GM12878 (cell line): Measurements from ENCODE around the gene RCC2. TPM values are rescaled to one million over a fixed set of nuclear protein-coding genes. Genes with fewer than 3 reads are reported as not detected.

Source experiments
- ATAC-seq: fragments of 200-7000 bp; cut with Tn5 transposase; 3 replicates; pipeline ENCODE4 v1.9.1; 2020; ENCODE audit warnings: mild to moderate bottlenecking, moderate library complexity
- BruUV-seq: library from RNA; stranded (reverse); fragments of 400-500 nt; replicated peaks from 2 replicates; lab custom pipeline; 2021; lab: Mats Ljungman, UMichigan
- CTCF ChIA-PET: fragments of 300-600 bp; sonication (Branson Sonifier 250); formaldehyde crosslinking; extraction: SDS; loops from one replicate; lab custom pipeline; 2021; ENCODE audit warnings: inconsistent platforms; lab: Yijun Ruan, JAX
- POLR2A ChIA-PET: fragments of 350-600 bp; formaldehyde crosslinking; extraction: SDS; loops from one replicate; lab custom pipeline; 2021; ENCODE audit warnings: inconsistent platforms; lab: Charles Lee
- RAD21 ChIA-PET: fragments of 300-600 bp; sonication (Branson Sonifier 250); formaldehyde crosslinking; loops from one replicate; lab custom pipeline; 2023; ENCODE audit warnings: antibody characterized with exemption; ENCODE audit not compliant: unreplicated experiment; lab: Charles Lee
- SMC1A ChIA-PET: fragments of 300-600 bp; sonication (Branson Sonifier 250); formaldehyde crosslinking; loops from one replicate; lab custom pipeline; 2023; ENCODE audit not compliant: unreplicated experiment, uncharacterized antibody; lab: Charles Lee
- DNase-seq: peaks from one replicate; pipeline ENCODE4 v3.0.0-alpha.2; 2011; ENCODE audit warnings: low read depth, low spot score
- FAIRE-seq: peaks from 3 replicates; lab custom pipeline; 2011; peaks lifted over from hg19 to GRCh38; lab: Jason Lieb, UNC
- H2AFZ ChIP-seq: 2 replicates; pipeline ENCODE4 v1.6.0; 2011; ENCODE audit warnings: low read depth, low read length, control low read depth; ENCODE audit not compliant: control insufficient read depth
- H3K27ac ChIP-seq: 2 replicates; pipeline ENCODE4 v1.5.1; 2011; ENCODE audit warnings: control low read depth; ENCODE audit not compliant: control insufficient read depth, insufficient read depth
- H3K27me3 ChIP-seq, 2 experiments: replicated peaks in 1 of 2; 2 replicates each; pipeline versions ENCODE4 v1.6.0 to v1.6.1; 2011; ENCODE audit warnings: low read length in 1 of 2; ENCODE audit not compliant: control insufficient read depth in 2 of 2, insufficient read depth in 2 of 2
- H3K36me3 ChIP-seq, 2 experiments: 2 replicates each; pipeline ENCODE4 v1.5.1; 2011; ENCODE audit warnings: low read length in 1 of 2; ENCODE audit not compliant: control insufficient read depth in 2 of 2, insufficient read depth in 2 of 2
- H3K4me1 ChIP-seq: 2 replicates; pipeline ENCODE4 v1.6.1; 2011; ENCODE audit warnings: mild to moderate bottlenecking, low read length, moderate library complexity, mixed read lengths; ENCODE audit not compliant: control insufficient read depth, insufficient read depth
- H3K4me2 ChIP-seq: 2 replicates; pipeline ENCODE4 v1.6.0; 2011; ENCODE audit warnings: control low read depth; ENCODE audit not compliant: control insufficient read depth, insufficient read depth
- H3K4me3 ChIP-seq: fragments of 200-600 bp; sonication (generic); 2 replicates; pipeline ENCODE4 v1.5.1; 2016
- H3K79me2 ChIP-seq: 2 replicates; pipeline ENCODE4 v1.6.0; 2011; ENCODE audit warnings: low read length; ENCODE audit not compliant: control insufficient read depth, insufficient read depth
- H3K9ac ChIP-seq: 2 replicates; pipeline ENCODE4 v1.8.0; 2011; ENCODE audit warnings: low read length, control low read depth, mixed read lengths; ENCODE audit not compliant: control insufficient read depth, insufficient read depth
- H3K9me3 ChIP-seq: replicated peaks from 3 replicates; pipeline ENCODE4 v1.5.1; 2011; ENCODE audit warnings: mild to moderate bottlenecking, low read length; ENCODE audit not compliant: control insufficient read depth, insufficient read depth
- H4K20me1 ChIP-seq: 2 replicates; pipeline ENCODE4 v1.6.0; 2011; ENCODE audit not compliant: control insufficient read depth, insufficient read depth
- ASH2L ChIP-seq: fragments of 300-600, 200-600 bp; sonication (generic); IDR thresholded peaks from 2 replicates; pipeline ENCODE4 v1.6.1; 2017; ENCODE audit warnings: low read depth, mild to moderate bottlenecking, borderline replicate concordance
- BACH1 ChIP-seq: fragments of 450-650 bp; IDR thresholded peaks from 2 replicates; pipeline ENCODE4 v1.6.1; 2017; ENCODE audit warnings: mild to moderate bottlenecking, borderline replicate concordance
- BRCA1 ChIP-seq: IDR thresholded peaks from 2 replicates; pipeline ENCODE4 v1.6.1; 2011; ENCODE audit warnings: low read depth, low read length, improper control_type of control experiment
- ETV6 ChIP-seq, 2 experiments: fragments of 450-650 bp in 1 of 2; IDR thresholded peaks in 1 of 2; conservative IDR thresholded peaks in 1 of 2; 2 replicates each; pipeline ENCODE4 v1.6.1; 2014; ENCODE audit warnings: antibody characterized with exemption in 1 of 2, borderline replicate concordance in 1 of 2, low read depth in 1 of 2, mild to moderate bottlenecking in 1 of 2, moderate library complexity in 1 of 2
- HCFC1 ChIP-seq: fragments of 150-350 bp; IDR thresholded peaks from 2 replicates; pipeline ENCODE4 v1.6.1; 2014; ENCODE audit warnings: low read length
- JUNB ChIP-seq: IDR thresholded peaks from 2 replicates; pipeline ENCODE4 v1.6.1; 2016; ENCODE audit warnings: antibody characterized with exemption, mild to moderate bottlenecking
- KLF5 ChIP-seq: fragments of 450-650 bp; IDR thresholded peaks from 2 replicates; pipeline ENCODE4 v1.6.1; 2014; ENCODE audit warnings: mild to moderate bottlenecking; ENCODE audit not compliant: partially characterized antibody
- MYB ChIP-seq: fragments of 150-350 bp; IDR thresholded peaks from 2 replicates; pipeline ENCODE4 v1.6.1; 2014; ENCODE audit warnings: mild to moderate bottlenecking, low read depth, low read length, borderline replicate concordance
- NBN ChIP-seq: fragments of 450-650 bp; IDR thresholded peaks from 2 replicates; pipeline ENCODE4 v1.6.1; 2016
- PAX8 ChIP-seq: fragments of 450-650 bp; IDR thresholded peaks from 2 replicates; pipeline ENCODE4 v1.6.1; 2017; ENCODE audit warnings: mild to moderate bottlenecking, moderate library complexity
- RBBP5 ChIP-seq: fragments of 200-600 bp; sonication (generic); conservative IDR thresholded peaks from 2 replicates; pipeline ENCODE4 v1.6.1; 2016
- RUNX3 ChIP-seq: IDR thresholded peaks from 2 replicates; pipeline ENCODE4 v1.6.1; 2012; ENCODE audit warnings: low read length, inconsistent platforms
- ZBTB11 ChIP-seq: fragments of 450-650 bp; formaldehyde crosslinking; IDR thresholded peaks from 2 replicates; pipeline ENCODE4 v1.5.0; 2022; ENCODE audit warnings: mild to moderate bottlenecking, missing genetic modification characterization
- WGBS: methylation state at CpG from one replicate; pipeline ENCODE4 v1.1.6; 2016; ENCODE audit warnings: low lambda C conversion rate; ENCODE audit not compliant: insufficient replicate concordance, insufficient coverage; ENCODE audit errors: missing lambda C conversion rate; 5-methylcytosine and 5-hydroxymethylcytosine counted together
- in situ Hi-C: fragments of 300-500 bp; cut with MboI; formaldehyde crosslinking; loops from 9 replicates; pipeline ENCODE4 v1.14.3; 2018; ENCODE audit warnings: mixed read lengths
- intact Hi-C: fragments of 100-400 bp; cut with micrococcal nuclease; formaldehyde crosslinking; loops from one replicate; pipeline ENCODE4 v1.14.2; 2022; ENCODE audit not compliant: unreplicated experiment
- polyA plus RNA-seq, 11 experiments: library from polyadenylated mRNA; depleted of rRNA in 4 of 11; unstranded in 6 of 11; stranded (reverse) in 5 of 11; fragments of >200 nt; fragmentation: Nextera tagmentation in 4 of 11; fragmentation: Illumina TruSeq in 1 of 11; extraction: Ambion mirVana in 4 of 11; extraction: Trizol in 1 of 11; gene quantifications; 1 replicate in 1 of 11; 2 replicates in 10 of 11; pipeline versions ENCODE4 v1.2.1 to v1.2.3, GENCODE V29; 2011 to 2016; ENCODE audit warnings: inconsistent platforms in 2 of 11, missing spikeins in 2 of 11, low read depth in 1 of 11
- total RNA-seq, 4 experiments: library from RNA; depleted of rRNA in 3 of 4; stranded (reverse); fragments of >200 nt in 3 of 4; fragmentation: Illumina TruSeq in 1 of 4; extraction: Trizol in 1 of 4; gene quantifications; 2 replicates each; pipeline versions ENCODE4 v1.2.1 to v1.2.3, GENCODE V29; 2013 to 2021
- TF ChIP-seq, protein P1 (sequence below): IDR thresholded peaks from 2 replicates; pipeline ENCODE4 v1.6.1; 2012; ENCODE audit warnings: mild to moderate bottlenecking, low read depth, low read length
- TF ChIP-seq, protein P2 (sequence below): fragments of 450-650 bp; IDR thresholded peaks from 2 replicates; pipeline ENCODE4 v1.6.1; 2017; ENCODE audit warnings: mild to moderate bottlenecking, low read depth, inconsistent platforms; ENCODE audit not compliant: poor library complexity, severe bottlenecking

RCC2 gene
- total and polyA plus RNA-seq, 10 of the 15 experiments (the other 5 are each of a cell fraction or from before 2014, with no cell fraction given), result 10.7 to 176 (median 85.5) TPM

- TF ChIP-seq, protein P1, sequence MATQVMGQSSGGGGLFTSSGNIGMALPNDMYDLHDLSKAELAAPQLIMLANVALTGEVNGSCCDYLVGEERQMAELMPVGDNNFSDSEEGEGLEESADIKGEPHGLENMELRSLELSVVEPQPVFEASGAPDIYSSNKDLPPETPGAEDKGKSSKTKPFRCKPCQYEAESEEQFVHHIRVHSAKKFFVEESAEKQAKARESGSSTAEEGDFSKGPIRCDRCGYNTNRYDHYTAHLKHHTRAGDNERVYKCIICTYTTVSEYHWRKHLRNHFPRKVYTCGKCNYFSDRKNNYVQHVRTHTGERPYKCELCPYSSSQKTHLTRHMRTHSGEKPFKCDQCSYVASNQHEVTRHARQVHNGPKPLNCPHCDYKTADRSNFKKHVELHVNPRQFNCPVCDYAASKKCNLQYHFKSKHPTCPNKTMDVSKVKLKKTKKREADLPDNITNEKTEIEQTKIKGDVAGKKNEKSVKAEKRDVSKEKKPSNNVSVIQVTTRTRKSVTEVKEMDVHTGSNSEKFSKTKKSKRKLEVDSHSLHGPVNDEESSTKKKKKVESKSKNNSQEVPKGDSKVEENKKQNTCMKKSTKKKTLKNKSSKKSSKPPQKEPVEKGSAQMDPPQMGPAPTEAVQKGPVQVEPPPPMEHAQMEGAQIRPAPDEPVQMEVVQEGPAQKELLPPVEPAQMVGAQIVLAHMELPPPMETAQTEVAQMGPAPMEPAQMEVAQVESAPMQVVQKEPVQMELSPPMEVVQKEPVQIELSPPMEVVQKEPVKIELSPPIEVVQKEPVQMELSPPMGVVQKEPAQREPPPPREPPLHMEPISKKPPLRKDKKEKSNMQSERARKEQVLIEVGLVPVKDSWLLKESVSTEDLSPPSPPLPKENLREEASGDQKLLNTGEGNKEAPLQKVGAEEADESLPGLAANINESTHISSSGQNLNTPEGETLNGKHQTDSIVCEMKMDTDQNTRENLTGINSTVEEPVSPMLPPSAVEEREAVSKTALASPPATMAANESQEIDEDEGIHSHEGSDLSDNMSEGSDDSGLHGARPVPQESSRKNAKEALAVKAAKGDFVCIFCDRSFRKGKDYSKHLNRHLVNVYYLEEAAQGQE, result no peak
- no peak for TF ChIP-seq BACH1
These were observed 8.1 kb upstream of the RCC2 start (continued) for GRCh38 chr1:17447501-17447992.

DNA sequence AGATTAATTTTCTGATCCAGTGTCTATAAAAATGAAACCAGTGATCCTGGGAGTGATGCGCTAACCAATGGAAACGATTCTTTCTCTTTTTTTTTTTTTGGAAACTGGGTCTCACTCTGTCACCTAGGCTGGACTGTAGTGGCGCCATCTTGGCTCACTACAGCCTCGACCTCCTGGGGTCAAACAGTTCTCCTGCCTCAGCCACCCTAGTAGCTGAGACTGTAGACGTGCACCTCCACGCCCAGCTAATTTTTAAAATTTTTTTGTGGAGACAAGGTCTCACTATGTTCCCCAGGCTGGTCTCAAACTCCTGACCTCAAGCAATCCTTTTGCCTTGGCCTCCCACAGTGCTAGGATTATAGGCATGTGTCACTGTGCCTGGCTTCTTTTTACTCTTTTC, 3.4 kb upstream of the RCC2 start:
- intact Hi-C loops (no loop called here), in situ Hi-C loops (no loop called here)
- no peak for ATAC-seq
- no TSS peak for BruUV-seq
- H3K36me3 ChIP-seq, result no peaks in the 10 kb centered on the region
- H3K4me2 ChIP-seq, result no peak overlapping the region
- H3K4me1 ChIP-seq, result peaks cover 17% of the 10 kb centered on the region
- ChIA-PET SMC1A (no interaction called here), RAD21 (interaction anchor here (1.0 kb wide), 1 partner anchor 9 kb away, joined by 3 read pairs; no protein-coding TSS in a partner anchor), POLR2A (interaction anchor here (0.6 kb wide), 1 partner anchor 94 kb away, joined by 3 read pairs; no protein-coding TSS in a partner anchor), CTCF (interaction anchor here (0.9 kb wide), 1 partner anchor 9 kb away, joined by 3 read pairs; no protein-coding TSS in a partner anchor)
- H3K4me3 ChIP-seq, result no peak overlapping the region
- no peak for FAIRE-seq
- H3K9me3 ChIP-seq, result no peaks in the 10 kb centered on the region
- H3K27me3 ChIP-seq, result no peaks in the 10 kb centered on the region
- no peak overlapping the region for H3K9ac ChIP-seq
- no peak for DNase-seq
- H3K79me2 ChIP-seq, result peaks cover 15% of the 10 kb centered on the region
- WGBS, result 76% methylated on average over 6 of the region's 6 CpGs
- no peak overlapping the region for H3K27ac ChIP-seq
- no peaks in the 10 kb centered on the region for H4K20me1 ChIP-seq
- H2AFZ ChIP-seq, result no peak overlapping the region
- TF ChIP-seq RUNX3 (no peak), PAX8 (no peak), HCFC1 (no peak), NBN (no peak), ZBTB11 (CRISPR knock-in tag) (no peak), KLF5 (no peak), JUNB (no peak), BRCA1 (no peak), MYB (no peak), ASH2L (no peak), RBBP5 (no peak), ETV6 (conservative IDR thresholded peaks at IDR 0.05 in 1 of 2, IDR thresholded peaks at IDR 0.05 in 1 of 2; ENCODE audit: borderline replicate concordance in 1 of 2, low read depth in 1 of 2) (no peak)
- TF ChIP-seq, protein P2, sequence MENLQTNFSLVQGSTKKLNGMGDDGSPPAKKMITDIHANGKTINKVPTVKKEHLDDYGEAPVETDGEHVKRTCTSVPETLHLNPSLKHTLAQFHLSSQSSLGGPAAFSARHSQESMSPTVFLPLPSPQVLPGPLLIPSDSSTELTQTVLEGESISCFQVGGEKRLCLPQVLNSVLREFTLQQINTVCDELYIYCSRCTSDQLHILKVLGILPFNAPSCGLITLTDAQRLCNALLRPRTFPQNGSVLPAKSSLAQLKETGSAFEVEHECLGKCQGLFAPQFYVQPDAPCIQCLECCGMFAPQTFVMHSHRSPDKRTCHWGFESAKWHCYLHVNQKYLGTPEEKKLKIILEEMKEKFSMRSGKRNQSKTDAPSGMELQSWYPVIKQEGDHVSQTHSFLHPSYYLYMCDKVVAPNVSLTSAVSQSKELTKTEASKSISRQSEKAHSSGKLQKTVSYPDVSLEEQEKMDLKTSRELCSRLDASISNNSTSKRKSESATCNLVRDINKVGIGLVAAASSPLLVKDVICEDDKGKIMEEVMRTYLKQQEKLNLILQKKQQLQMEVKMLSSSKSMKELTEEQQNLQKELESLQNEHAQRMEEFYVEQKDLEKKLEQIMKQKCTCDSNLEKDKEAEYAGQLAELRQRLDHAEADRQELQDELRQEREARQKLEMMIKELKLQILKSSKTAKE, result no peak
